A549 treated with AZD9567 at 1 μM for 4 hours (cell line): Measurements from ENCODE around the gene DEGS1. TPM values are rescaled to one million over a fixed set of nuclear protein-coding genes. Genes with fewer than 3 reads are reported as not detected.

Source experiments
- total RNA-seq: library from RNA; stranded (reverse); fragments of 200-300 nt; extraction: Qiagen RNA extraction; gene quantifications from 5 replicates; pipeline ENCODE4 v1.2.3, GENCODE V29; 2022; ENCODE audit not compliant: insufficient read depth

DEGS1 gene
- total RNA-seq, result 129 to 151 TPM (median 145 TPM) in 5 replicates

DNA sequence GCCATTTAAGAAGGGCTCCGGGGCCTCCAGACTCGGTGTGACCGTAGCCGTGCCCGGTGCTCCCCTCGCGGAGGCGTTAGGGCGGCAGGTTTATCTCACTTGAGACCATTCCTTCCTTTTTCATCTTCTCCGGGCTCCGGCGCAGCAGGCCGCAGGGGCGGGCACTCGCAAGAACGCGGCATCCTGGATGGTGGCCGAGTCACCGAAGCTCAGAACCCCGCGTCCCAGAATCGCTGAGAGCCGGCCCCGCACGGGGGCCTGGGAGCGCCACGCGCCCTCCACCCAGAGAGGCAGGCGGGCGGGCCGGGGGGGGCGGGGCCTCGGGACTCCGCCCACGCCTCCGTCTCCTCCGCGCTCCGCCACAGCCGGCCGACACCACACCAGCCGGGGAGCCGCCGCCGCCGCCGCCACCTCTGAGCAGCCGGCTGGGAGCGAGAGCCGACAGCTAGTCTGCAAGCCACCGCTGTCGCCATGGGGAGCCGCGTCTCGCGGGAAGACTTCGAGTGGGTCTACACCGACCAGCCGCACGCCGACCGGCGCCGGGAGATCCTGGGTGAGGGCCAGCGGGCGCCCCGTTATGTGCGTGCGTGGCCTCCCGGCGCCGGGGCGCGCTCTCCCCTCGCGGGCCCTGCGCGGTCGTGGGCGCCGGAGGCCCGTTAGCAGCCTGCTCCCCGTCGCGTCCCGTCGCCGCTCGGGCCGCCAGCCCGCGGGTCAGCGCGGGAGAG is at the start of gene DEGS1:
DEGS1 (plus strand) TSS at position 375 of the 725 bp plus-strand sequence; CDS start at position 472, 97 bp downstream.

Other genes with a start within 250 kb of the DEGS1 start
- gene FBXO28, start 69.1 kb upstream of the DEGS1 start, total RNA-seq, result 21.1 to 27.3 TPM (median 26.4 TPM) in 5 replicates
- gene NVL, start 146.9 kb downstream of the DEGS1 start, total RNA-seq, result 20.7 to 36.5 TPM (median 21.9 TPM) in 5 replicates
- 88.9 to 116 TPM (median 115 TPM) in 5 replicates for gene CNIH4, start 173.6 kb downstream of the DEGS1 start, total RNA-seq